GM12892 (cell line): ENCODE results near the gene ZFHX3.

Experiments
- POLR2A ChIP-seq: IDR thresholded peaks from 2 replicates; pipeline ENCODE4 v1.6.1; 2011; ENCODE audit warnings: low read depth, low read length, control low read depth
- POLR2AphosphoS5 ChIP-seq: IDR thresholded peaks from 2 replicates; pipeline ENCODE4 v1.6.1; 2011; ENCODE audit warnings: low read depth, low read length, control low read depth

- TF ChIP-seq POLR2AphosphoS5: no peak
- no peak for TF ChIP-seq POLR2A
Observed at GRCh38 chr16:72800524-72801161, 247.3 kb downstream of the ZFHX3 start.
